ENCODE results near the gene KCNK1.
"Not testable (repeated sequence)": the region's sequence is repeated elsewhere in the genome, so short reads cannot be mapped to it uniquely, and the experiment has no call there.

KCNK1 gene

GRCh38 chr1:233608988-233609387 lies 4.9 kb upstream of the KCNK1 start:
- no peak for FAIRE-seq

- no peak for FAIRE-seq
Observed at GRCh38 chr1:233609926-233610325, 4.0 kb upstream of the KCNK1 start.

GRCh38 chr1:233610628-233611027 lies 3.3 kb upstream of the KCNK1 start:
- FAIRE-seq: no peak

GRCh38 chr1:233611363-233611762 lies 2.5 kb upstream of the KCNK1 start:
- not testable (repeated sequence) for FAIRE-seq

GRCh38 chr1:233614173-233614742 lies 352 bp downstream of the KCNK1 start:
- FAIRE-seq: no peak

GRCh38 chr1:233614743-233615521 lies 1.0 kb downstream of the KCNK1 start:
- FAIRE-seq: no peak

GRCh38 chr1:233615571-233615970 lies 1.7 kb downstream of the KCNK1 start:
- peak; percentile 61 for FAIRE-seq

GRCh38 chr1:233617025-233617424 lies 3.1 kb downstream of the KCNK1 start:
- FAIRE-seq: no peak

GRCh38 chr1:233619414-233619813 lies 5.5 kb downstream of the KCNK1 start:
- FAIRE-seq: not testable (repeated sequence)

- FAIRE-seq: no peak
Observed at GRCh38 chr1:233620065-233620464, 6.2 kb downstream of the KCNK1 start.

- FAIRE-seq: no peak
Observed at GRCh38 chr1:233621923-233622322, 8.0 kb downstream of the KCNK1 start.

GRCh38 chr1:233624289-233624688 lies 10.4 kb downstream of the KCNK1 start:
- no peak for FAIRE-seq

GRCh38 chr1:233625087-233625486 lies 11.2 kb downstream of the KCNK1 start:
- no peak for FAIRE-seq

- FAIRE-seq: no peak
Observed at GRCh38 chr1:233625510-233625981, 11.6 kb downstream of the KCNK1 start.

GRCh38 chr1:233627376-233627775 lies 13.5 kb downstream of the KCNK1 start:
- FAIRE-seq: peak; percentile 17

GRCh38 chr1:233627823-233628222 lies 13.9 kb downstream of the KCNK1 start:
- no peak for FAIRE-seq

- no peak for FAIRE-seq
Observed at GRCh38 chr1:233629305-233629935, 15.5 kb downstream of the KCNK1 start.

GRCh38 chr1:233631810-233632405 lies 18.0 kb downstream of the KCNK1 start:
- peak; percentile 93 for FAIRE-seq

GRCh38 chr1:233632436-233632835 lies 18.5 kb downstream of the KCNK1 start:
- no peak for FAIRE-seq

GRCh38 chr1:233635765-233636502 lies 22.0 kb downstream of the KCNK1 start:
- FAIRE-seq: no peak

GRCh38 chr1:233636503-233636877 lies 22.6 kb downstream of the KCNK1 start:
- FAIRE-seq: no peak

GRCh38 chr1:233638513-233638912 lies 24.6 kb downstream of the KCNK1 start:
- no peak for FAIRE-seq

- no peak for FAIRE-seq
Observed at GRCh38 chr1:233639611-233640010, 25.7 kb downstream of the KCNK1 start.

Data from islet of Langerhans (tissue), 1 donor.